Skeletal muscle tissue (tissue), 4 donors: ENCODE measurements around the gene TMEM258. TPM values are rescaled to one million over a fixed set of nuclear protein-coding genes. Genes with fewer than 3 reads are reported as not detected.

Experiments
- H3K27ac ChIP-seq: one replicate; pipeline ENCODE4 v1.7.0; 2013; ENCODE audit warnings: mild to moderate bottlenecking, low read depth, low read length, inconsistent platforms
- H3K27me3 ChIP-seq, 3 donors: one replicate each; pipeline ENCODE4 v1.7.0; 2013; ENCODE audit warnings: low read length in 3 of 3; ENCODE audit not compliant: control insufficient read depth in 3 of 3, insufficient read depth in 3 of 3
- H3K36me3 ChIP-seq, 3 donors: one replicate each; pipeline ENCODE4 v1.7.0; 2013; ENCODE audit warnings: low read length in 3 of 3; ENCODE audit not compliant: control insufficient read depth in 3 of 3, insufficient read depth in 3 of 3
- H3K4me1 ChIP-seq, 3 donors: one replicate each; pipeline ENCODE4 v1.7.0; 2013; ENCODE audit warnings: low read length in 3 of 3, mild to moderate bottlenecking in 3 of 3; ENCODE audit not compliant: control insufficient read depth in 3 of 3, insufficient read depth in 3 of 3
- H3K4me3 ChIP-seq, 3 donors: one replicate each; pipeline ENCODE4 v1.7.0; 2013; ENCODE audit warnings: low read length in 3 of 3
- H3K9ac ChIP-seq, 3 donors: one replicate each; pipeline ENCODE4 v1.7.0; 2013; ENCODE audit warnings: low read length in 3 of 3, mild to moderate bottlenecking in 3 of 3, moderate library complexity in 2 of 3, low read depth in 1 of 3
- H3K9me3 ChIP-seq, 3 donors: one replicate each; pipeline ENCODE4 v1.7.0; 2013; ENCODE audit warnings: low read length in 3 of 3; ENCODE audit not compliant: control insufficient read depth in 3 of 3
- total RNA-seq: library from RNA; depleted of rRNA; stranded (reverse); fragments of >200 nt; gene quantifications from one replicate; pipeline ENCODE4 v1.2.3, GENCODE V29; 2014
- donor health status: Osteomylitis.

Gene TMEM258
- total RNA-seq, 1 donor from 2014 or later: 118 TPM

- Histone ChIP-seq H3K27ac (peak overlapping the region; percentile 56), H3K9ac (peak overlapping the region in 1 of 3 donors; percentile 40), H3K27me3 (peaks cover 5 to 13% (median 8%) of the 10 kb centered on the region in 3 donors), H3K36me3 (peaks cover 0 to 4% (median 4%) of the 10 kb centered on the region in 3 donors), H3K4me1 (peaks cover 13 to 40% (median 37%) of the 10 kb centered on the region in 3 donors), H3K4me3 (peak overlapping the region in 1 of 3 donors; percentile 41), H3K9me3 (no peaks in the 10 kb centered on the region)
Measured at GRCh38 chr11:61833926-61834277, 41.5 kb upstream of the TMEM258 start.

- H3K27ac ChIP-seq: no peak overlapping the region
- H3K4me1 ChIP-seq: peaks cover 17 to 43% (median 39%) of the 10 kb centered on the region in 3 donors
Measured at GRCh38 chr11:61833471-61833870, 41.1 kb upstream of the TMEM258 start.

DNA sequence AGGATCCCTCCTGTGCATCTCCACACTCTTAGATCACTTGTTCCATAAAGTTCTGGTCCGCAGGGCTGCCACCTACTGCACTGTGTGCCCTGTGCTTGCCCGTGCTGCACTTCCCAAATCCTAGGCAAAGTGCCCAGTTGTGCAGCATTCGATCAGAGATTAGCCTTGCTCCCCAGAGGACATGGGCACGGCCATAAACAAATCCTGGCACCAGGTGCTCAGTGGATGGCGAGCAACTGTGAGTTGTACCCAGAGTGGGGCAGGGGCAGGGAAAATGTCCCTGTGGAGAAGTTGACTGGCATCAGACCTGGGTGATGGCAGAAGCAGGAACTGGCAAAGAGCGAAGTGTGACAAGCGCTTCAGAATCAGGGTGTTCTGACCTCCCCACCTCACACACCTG, 40.4 kb upstream of the TMEM258 start:
- H3K27me3 ChIP-seq: peaks cover 11 to 21% (median 12%) of the 10 kb centered on the region in 3 donors
- peaks cover 21 to 47% (median 41%) of the 10 kb centered on the region in 3 donors for H3K4me1 ChIP-seq
- H3K27ac ChIP-seq: no peak overlapping the region
- no peak overlapping the region for H3K9ac ChIP-seq
- H3K4me3 ChIP-seq: no peak overlapping the region
- no peaks in the 10 kb centered on the region for H3K9me3 ChIP-seq
- H3K36me3 ChIP-seq: peaks cover 0 to 3% (median 0%) of the 10 kb centered on the region in 3 donors

More at GRCh38 chr11:61833471-61833870, 41.1 kb upstream of the TMEM258 start:
- no peaks in the 10 kb centered on the region for H3K9me3 ChIP-seq
- H3K9ac ChIP-seq: no peak overlapping the region
- H3K27me3 ChIP-seq: peaks cover 7 to 17% (median 10%) of the 10 kb centered on the region in 3 donors
- H3K4me3 ChIP-seq: no peak overlapping the region
- peaks cover 0 to 4% (median under 1%) of the 10 kb centered on the region in 3 donors for H3K36me3 ChIP-seq

DNA sequence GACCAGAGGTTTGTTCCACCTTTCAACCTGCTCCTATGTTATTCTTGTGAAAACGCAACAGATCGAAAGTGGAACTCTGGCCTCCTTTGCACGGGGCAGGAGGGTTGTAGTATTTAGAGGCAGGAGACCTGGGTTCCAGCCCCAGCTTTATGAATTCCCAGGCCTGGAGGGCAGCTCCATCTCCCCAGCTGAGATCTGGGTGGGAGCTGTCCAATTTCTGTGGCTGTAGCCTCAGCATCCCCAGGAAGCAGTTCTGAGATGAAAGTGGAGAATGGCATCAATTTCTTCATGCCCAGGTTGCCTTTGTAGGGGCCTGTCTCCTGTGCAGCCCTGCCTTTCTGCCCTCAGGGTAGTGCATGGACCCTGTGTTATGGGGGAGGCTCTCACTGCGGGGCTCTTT, 39.8 kb upstream of the TMEM258 start:
- Histone ChIP-seq H3K9ac (no peak overlapping the region), H3K4me1 (peaks cover 21 to 49% (median 44%) of the 10 kb centered on the region in 3 donors), H3K4me3 (no peak overlapping the region), H3K36me3 (peaks cover 0 to 3% (median 0%) of the 10 kb centered on the region in 3 donors), H3K27me3 (peaks cover 12 to 26% (median 12%) of the 10 kb centered on the region in 3 donors), H3K27ac (no peak overlapping the region), H3K9me3 (no peaks in the 10 kb centered on the region)

DNA sequence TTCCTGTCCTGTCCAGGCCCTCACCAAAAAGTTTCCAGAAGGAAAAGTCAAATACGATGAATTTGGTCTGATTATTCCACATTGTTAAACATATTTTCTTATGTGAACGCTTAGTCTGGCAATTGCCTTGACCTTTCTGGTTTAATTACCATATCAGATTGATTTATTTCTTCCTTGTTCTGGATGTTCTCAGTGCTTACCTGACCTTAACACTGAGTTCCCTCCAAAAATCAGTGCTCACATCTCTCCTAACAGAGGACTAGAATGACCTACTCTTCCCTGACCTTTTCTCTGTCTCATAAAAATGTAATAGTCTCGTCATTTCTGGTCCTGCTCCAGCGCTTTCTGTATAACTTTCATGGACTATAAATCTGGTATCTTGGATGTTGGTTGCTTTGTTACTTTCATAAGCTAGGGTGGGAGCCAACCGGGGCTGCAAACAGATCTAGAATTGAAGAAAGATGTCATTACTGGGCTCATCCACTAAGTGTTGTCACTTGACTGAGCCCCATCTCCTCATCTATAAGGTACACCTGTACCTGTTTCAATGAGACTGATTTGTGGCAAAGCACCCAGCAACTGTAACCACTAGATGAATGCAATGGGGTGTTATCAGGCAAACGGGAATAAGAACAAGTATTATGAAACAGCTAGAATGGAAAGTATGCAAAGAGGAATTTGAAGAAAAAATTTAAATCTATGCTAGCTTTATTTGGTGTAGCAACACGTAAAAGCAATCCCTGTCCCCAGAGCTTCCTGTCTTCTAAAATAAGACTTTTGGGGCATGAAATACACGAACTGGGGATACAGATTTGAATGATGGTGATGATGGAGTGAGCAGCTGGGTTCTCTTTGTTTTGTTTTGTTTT, 38.1 kb upstream of the TMEM258 start:
- Histone ChIP-seq H3K27ac (peak overlapping the region; percentile 76), H3K36me3 (peaks cover 0 to 3% (median 0%) of the 10 kb centered on the region in 3 donors), H3K4me1 (peaks cover 21 to 50% (median 48%) of the 10 kb centered on the region in 3 donors), H3K27me3 (peaks cover 12 to 31% (median 16%) of the 10 kb centered on the region in 3 donors), H3K9me3 (no peaks in the 10 kb centered on the region), H3K4me3 (peak overlapping the region in 1 of 3 donors; percentile 73), H3K9ac (no peak overlapping the region)

- H3K27me3 ChIP-seq: peaks cover 12 to 31% (median 16%) of the 10 kb centered on the region in 3 donors
- H3K27ac ChIP-seq: peak overlapping the region; percentile 76
Measured at GRCh38 chr11:61829806-61830205, 37.4 kb upstream of the TMEM258 start.

GRCh38 chr11:61828629-61829407, 36.4 kb upstream of the TMEM258 start:
- H3K9ac ChIP-seq: peak overlapping the region; percentile 48 to 79 (median 72)
- H3K9me3 ChIP-seq: no peaks in the 10 kb centered on the region
- peaks cover 0 to 3% (median 0%) of the 10 kb centered on the region in 3 donors for H3K36me3 ChIP-seq
- peak overlapping the region; percentile 76 for H3K27ac ChIP-seq
- H3K27me3 ChIP-seq: peaks cover 12 to 31% (median 16%) of the 10 kb centered on the region in 3 donors
- peaks cover 13 to 38% (median 37%) of the 10 kb centered on the region in 3 donors for H3K4me1 ChIP-seq
- H3K4me3 ChIP-seq: peak overlapping the region; percentile 69 to 79 (median 73)

More at GRCh38 chr11:61829806-61830205, 37.4 kb upstream of the TMEM258 start:
- Histone ChIP-seq H3K4me3 (peak overlapping the region; percentile 69 to 79 (median 73)), H3K9ac (peak overlapping the region in 2 of 3 donors; percentile 72 to 79), H3K9me3 (no peaks in the 10 kb centered on the region), H3K36me3 (peaks cover 0 to 3% (median 0%) of the 10 kb centered on the region in 3 donors), H3K4me1 (peaks cover 21 to 46% (median 45%) of the 10 kb centered on the region in 3 donors)

- H3K27me3 ChIP-seq: peaks cover 12 to 31% (median 16%) of the 10 kb centered on the region in 3 donors
- peaks cover 0 to 3% (median 0%) of the 10 kb centered on the region in 3 donors for H3K36me3 ChIP-seq
- peak overlapping the region; percentile 76 for H3K27ac ChIP-seq
- H3K9me3 ChIP-seq: no peaks in the 10 kb centered on the region
- H3K4me3 ChIP-seq: peak overlapping the region; percentile 69 to 79 (median 73)
- peaks cover 10 to 36% (median 35%) of the 10 kb centered on the region in 3 donors for H3K4me1 ChIP-seq
- peak overlapping the region; percentile 48 to 79 (median 72) for H3K9ac ChIP-seq
Measured at GRCh38 chr11:61828379-61828628, 35.9 kb upstream of the TMEM258 start.

- H3K9me3 ChIP-seq: no peaks in the 10 kb centered on the region
- H3K9ac ChIP-seq: peak within 1 kb of the TSS; percentile 53 to 79 (median 72)
- H3K27ac ChIP-seq: peak within 1 kb of the TSS; percentile 76
- peak within 1 kb of the TSS; percentile 69 to 79 (median 73) for H3K4me3 ChIP-seq
- peaks cover 10 to 36% (median 34%) of the 10 kb centered on the region in 3 donors for H3K4me1 ChIP-seq
- peaks cover 0 to 3% (median 0%) of the 10 kb centered on the region in 3 donors for H3K36me3 ChIP-seq
- H3K27me3 ChIP-seq: peaks cover 8 to 30% (median 16%) of the 10 kb centered on the region in 3 donors
Measured at GRCh38 chr11:61827571-61828378, 35.4 kb upstream of the TMEM258 start, which contains the start of gene FADS2. TSS of gene FADS2 (plus strand) at chr11:61828300. CDS start at chr11:61828391, 91 bp downstream.
